Panc1 (cell line): ENCODE data around the gene COQ2. TPM values are rescaled to one million over a fixed set of nuclear protein-coding genes. Genes with fewer than 3 reads are reported as not detected.

Source experiments
- ATAC-seq: fragments of 200-7000 bp; cut with Tn5 transposase; 2 replicates; pipeline ENCODE4 v1.9.1; 2020; ENCODE audit warnings: mild to moderate bottlenecking, moderate library complexity
- BruUV-seq: library from RNA; stranded (reverse); fragments of 400-500 nt; replicated peaks from 2 replicates; lab custom pipeline; 2021; lab: Mats Ljungman, UMichigan
- CTCF ChIA-PET: fragments of 300-600 bp; sonication (Branson Sonifier 250); formaldehyde crosslinking; loops from one replicate; lab custom pipeline; 2022; ENCODE audit warnings: antibody characterized with exemption; lab: Charles Lee
- POLR2A ChIA-PET: fragments of 300-600 bp; sonication (Branson Sonifier 250); formaldehyde crosslinking; loops from one replicate; lab custom pipeline; 2022; ENCODE audit warnings: antibody characterized with exemption; lab: Charles Lee
- DNase-seq: peaks from one replicate; pipeline ENCODE4 v3.0.0-alpha.2; 2010; ENCODE audit warnings: low read depth, low spot score
- H3K27ac ChIP-seq: 2 replicates; pipeline ENCODE4 v1.5.1; 2011; ENCODE audit warnings: mild to moderate bottlenecking, low read length, inconsistent platforms
- H3K27me3 ChIP-seq: fragments of 200-500 bp; sonication (Bioruptor generic); 2 replicates; pipeline ENCODE4 v1.6.0; 2014; ENCODE audit warnings: low read length, inconsistent platforms; ENCODE audit not compliant: control insufficient read depth, insufficient read depth
- H3K36me3 ChIP-seq: fragments of 200-500 bp; sonication (Bioruptor generic); 2 replicates; pipeline ENCODE4 v1.5.1; 2014; ENCODE audit warnings: inconsistent platforms, mild to moderate bottlenecking, low read length, moderate library complexity; ENCODE audit not compliant: control insufficient read depth, insufficient read depth
- H3K4me1 ChIP-seq: 2 replicates; pipeline ENCODE4 v1.5.1; 2011; ENCODE audit warnings: inconsistent platforms, mild to moderate bottlenecking, low read length, moderate library complexity; ENCODE audit not compliant: control insufficient read depth, insufficient read depth
- H3K4me3 ChIP-seq, 2 experiments: 2 replicates each; pipeline ENCODE4 v1.5.1; 2011 to 2012; ENCODE audit warnings: low read depth in 2 of 2, low read length in 2 of 2, mild to moderate bottlenecking in 2 of 2, inconsistent platforms in 1 of 2, moderate library complexity in 1 of 2
- H3K9me3 ChIP-seq: fragments of 200-500 bp; sonication (Bioruptor generic); 2 replicates; pipeline ENCODE4 v1.5.1; 2014; ENCODE audit warnings: low read depth, mild to moderate bottlenecking, inconsistent platforms, low read length, moderate library complexity; ENCODE audit not compliant: control insufficient read depth, insufficient read depth
- POLR2AphosphoS5 ChIP-seq: IDR thresholded peaks from 2 replicates; pipeline ENCODE4 v1.6.1; 2012; ENCODE audit warnings: mild to moderate bottlenecking, low read depth, low read length, moderate library complexity
- SIN3A ChIP-seq: IDR thresholded peaks from 2 replicates; pipeline ENCODE4 v1.6.1; 2012; ENCODE audit warnings: low read depth, mild to moderate bottlenecking, low read length, moderate library complexity, borderline replicate concordance; ENCODE audit not compliant: insufficient read depth
- TCF7L2 ChIP-seq: IDR thresholded peaks from 2 replicates; pipeline ENCODE4 v1.6.1; 2011; ENCODE audit warnings: mild to moderate bottlenecking, low read depth, low read length, inconsistent platforms
- in situ Hi-C: cut with HindIII; loops from 2 replicates; pipeline ENCODE4 v1.10.0; 2016; ENCODE audit warnings: low sequenced_read_pairs, low pct_unique_long_range_greater_than_20kb
- intact Hi-C: fragments of 100-400 bp; cut with micrococcal nuclease; formaldehyde crosslinking; loops from one replicate; pipeline ENCODE4 v1.10.0; 2022; ENCODE audit not compliant: unreplicated experiment
- total RNA-seq: library from RNA; stranded (reverse); gene quantifications from one replicate; pipeline ENCODE4 v1.2.1, GENCODE V29; 2021; ENCODE audit not compliant: unreplicated experiment
- TF ChIP-seq, protein P1 (sequence below), 2 experiments: IDR thresholded peaks; 2 replicates each; pipeline ENCODE4 v1.6.1; 2011 to 2012; ENCODE audit warnings: low read depth in 2 of 2, control low read depth in 1 of 2, low read length in 1 of 2, mild to moderate bottlenecking in 1 of 2, moderate library complexity in 1 of 2; ENCODE audit not compliant: insufficient read depth in 1 of 2
- TF ChIP-seq, protein P2 (sequence below): fragments of 450-650 bp; IDR thresholded peaks from 2 replicates; pipeline ENCODE4 v1.5.1; 2017; ENCODE audit warnings: mild to moderate bottlenecking

Gene COQ2
- total RNA-seq, 1 experiment from 2014 or later, result 28.1 TPM

DNA sequence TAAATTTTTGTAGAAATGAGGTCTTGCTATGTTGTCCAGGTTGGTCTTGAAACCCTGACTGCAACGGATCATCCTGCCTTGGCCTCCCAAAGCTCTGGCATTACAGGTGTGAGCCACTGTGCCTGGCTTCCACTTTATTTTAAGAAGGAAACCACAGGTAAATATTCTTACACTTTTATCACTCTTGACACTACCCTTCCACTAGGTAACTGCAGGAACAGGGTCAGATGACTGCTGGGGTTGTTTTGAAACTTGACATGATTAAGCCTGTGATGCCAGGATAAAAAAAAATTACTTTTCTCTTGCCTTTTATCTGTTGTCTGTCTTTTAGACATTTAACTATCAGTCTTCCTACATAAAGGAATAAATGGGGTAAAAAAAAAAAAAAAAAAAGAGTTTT, 43.5 kb downstream of the COQ2 start:
- Histone ChIP-seq H3K4me3 (no peak overlapping the region), H3K9me3 (no peaks in the 10 kb centered on the region), H3K27me3 (no peaks in the 10 kb centered on the region), H3K4me1 (no peaks in the 10 kb centered on the region), H3K36me3 (no peaks in the 10 kb centered on the region), H3K27ac (peak overlapping the region; percentile 44; the same call in 1 of the 2 replicates)
- TF ChIP-seq, protein P1, sequence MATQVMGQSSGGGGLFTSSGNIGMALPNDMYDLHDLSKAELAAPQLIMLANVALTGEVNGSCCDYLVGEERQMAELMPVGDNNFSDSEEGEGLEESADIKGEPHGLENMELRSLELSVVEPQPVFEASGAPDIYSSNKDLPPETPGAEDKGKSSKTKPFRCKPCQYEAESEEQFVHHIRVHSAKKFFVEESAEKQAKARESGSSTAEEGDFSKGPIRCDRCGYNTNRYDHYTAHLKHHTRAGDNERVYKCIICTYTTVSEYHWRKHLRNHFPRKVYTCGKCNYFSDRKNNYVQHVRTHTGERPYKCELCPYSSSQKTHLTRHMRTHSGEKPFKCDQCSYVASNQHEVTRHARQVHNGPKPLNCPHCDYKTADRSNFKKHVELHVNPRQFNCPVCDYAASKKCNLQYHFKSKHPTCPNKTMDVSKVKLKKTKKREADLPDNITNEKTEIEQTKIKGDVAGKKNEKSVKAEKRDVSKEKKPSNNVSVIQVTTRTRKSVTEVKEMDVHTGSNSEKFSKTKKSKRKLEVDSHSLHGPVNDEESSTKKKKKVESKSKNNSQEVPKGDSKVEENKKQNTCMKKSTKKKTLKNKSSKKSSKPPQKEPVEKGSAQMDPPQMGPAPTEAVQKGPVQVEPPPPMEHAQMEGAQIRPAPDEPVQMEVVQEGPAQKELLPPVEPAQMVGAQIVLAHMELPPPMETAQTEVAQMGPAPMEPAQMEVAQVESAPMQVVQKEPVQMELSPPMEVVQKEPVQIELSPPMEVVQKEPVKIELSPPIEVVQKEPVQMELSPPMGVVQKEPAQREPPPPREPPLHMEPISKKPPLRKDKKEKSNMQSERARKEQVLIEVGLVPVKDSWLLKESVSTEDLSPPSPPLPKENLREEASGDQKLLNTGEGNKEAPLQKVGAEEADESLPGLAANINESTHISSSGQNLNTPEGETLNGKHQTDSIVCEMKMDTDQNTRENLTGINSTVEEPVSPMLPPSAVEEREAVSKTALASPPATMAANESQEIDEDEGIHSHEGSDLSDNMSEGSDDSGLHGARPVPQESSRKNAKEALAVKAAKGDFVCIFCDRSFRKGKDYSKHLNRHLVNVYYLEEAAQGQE (IDR thresholded peaks at IDR 0.05; ENCODE audit: insufficient read depth in 1 of 2, low read depth in 2 of 2, low read length in 1 of 2), result no peak
- no peak for TF ChIP-seq TCF7L2
- TF ChIP-seq, protein P2, sequence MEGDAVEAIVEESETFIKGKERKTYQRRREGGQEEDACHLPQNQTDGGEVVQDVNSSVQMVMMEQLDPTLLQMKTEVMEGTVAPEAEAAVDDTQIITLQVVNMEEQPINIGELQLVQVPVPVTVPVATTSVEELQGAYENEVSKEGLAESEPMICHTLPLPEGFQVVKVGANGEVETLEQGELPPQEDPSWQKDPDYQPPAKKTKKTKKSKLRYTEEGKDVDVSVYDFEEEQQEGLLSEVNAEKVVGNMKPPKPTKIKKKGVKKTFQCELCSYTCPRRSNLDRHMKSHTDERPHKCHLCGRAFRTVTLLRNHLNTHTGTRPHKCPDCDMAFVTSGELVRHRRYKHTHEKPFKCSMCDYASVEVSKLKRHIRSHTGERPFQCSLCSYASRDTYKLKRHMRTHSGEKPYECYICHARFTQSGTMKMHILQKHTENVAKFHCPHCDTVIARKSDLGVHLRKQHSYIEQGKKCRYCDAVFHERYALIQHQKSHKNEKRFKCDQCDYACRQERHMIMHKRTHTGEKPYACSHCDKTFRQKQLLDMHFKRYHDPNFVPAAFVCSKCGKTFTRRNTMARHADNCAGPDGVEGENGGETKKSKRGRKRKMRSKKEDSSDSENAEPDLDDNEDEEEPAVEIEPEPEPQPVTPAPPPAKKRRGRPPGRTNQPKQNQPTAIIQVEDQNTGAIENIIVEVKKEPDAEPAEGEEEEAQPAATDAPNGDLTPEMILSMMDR, result no peak
- no peak for TF ChIP-seq SIN3A
- TF ChIP-seq POLR2AphosphoS5, result no peak
- DNase-seq (no peak), ATAC-seq (no peak)
- in situ Hi-C loops, result no loop called here
- intact Hi-C loops, result no loop called here
- ChIA-PET POLR2A (interaction anchor here (0.6 to 0.7 kb wide), 2 partner anchors 109 to 183 kb away, joined by 3 to 5 read pairs; no protein-coding TSS in a partner anchor), CTCF (no interaction called here)
- no TSS peak for BruUV-seq

DNA sequence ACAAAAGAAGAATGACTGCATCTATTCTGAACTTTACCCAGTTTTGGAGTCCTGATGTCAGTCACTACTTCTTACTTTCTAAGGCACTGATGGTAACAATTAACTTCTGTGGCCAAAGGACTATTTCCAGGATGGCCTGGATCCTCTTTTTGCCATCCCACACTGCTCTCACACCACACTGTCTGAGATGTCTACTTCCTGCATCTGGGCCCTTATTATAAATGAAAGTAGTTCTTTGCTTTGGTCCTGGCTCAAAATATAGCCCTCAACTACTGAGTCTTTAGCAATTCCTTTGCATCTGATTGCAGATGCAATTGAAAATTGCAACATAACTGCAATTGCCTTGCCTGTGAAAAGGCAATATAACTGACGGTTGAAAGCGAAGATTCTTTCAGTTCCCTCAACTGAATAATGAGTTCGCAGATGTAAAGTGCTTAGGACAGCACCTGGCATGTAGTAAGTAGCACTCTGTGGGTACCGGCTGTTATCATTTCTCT, 44.2 kb downstream of the COQ2 start:
- in situ Hi-C loops, result no loop called here
- POLR2A ChIA-PET, result no interaction called here
- Histone ChIP-seq H3K9me3 (no peaks in the 10 kb centered on the region), H3K4me3 (no peak overlapping the region), H3K4me1 (no peaks in the 10 kb centered on the region), H3K27ac (0 out of 2 replicates have a peak overlapping the region, but pooled peaks have one; percentile 29), H3K36me3 (no peaks in the 10 kb centered on the region), H3K27me3 (no peaks in the 10 kb centered on the region)
- intact Hi-C loops, result no loop called here
- no peak for ATAC-seq
- BruUV-seq, result no TSS peak
- TF ChIP-seq, protein P2, result no peak
- TF ChIP-seq, protein P1 (IDR thresholded peaks at IDR 0.05; ENCODE audit: insufficient read depth in 1 of 2, low read depth in 2 of 2, low read length in 1 of 2), result no peak
- TF ChIP-seq TCF7L2 (no peak), SIN3A (no peak), POLR2AphosphoS5 (no peak)
- no peak for DNase-seq
- CTCF ChIA-PET, result no interaction called here
